Measurements from ENCODE around the gene PPFIA4. TPM values are rescaled to one million over a fixed set of nuclear protein-coding genes. Genes with fewer than 3 reads are reported as not detected.

The PPFIA4 gene
- total RNA-seq, 1 donor from 2014 or later = 4.9 TPM

- Mint-ChIP-seq H3K9me3 (no peaks in the 10 kb centered on the region), H3K4me3 (no peak overlapping the region), H3K4me1 (ENCODE audit: unreplicated experiment) (peaks cover 3% of the 10 kb centered on the region), H3K27me3 (peaks cover 46% of the 10 kb centered on the region), H3K27ac (no peak overlapping the region), H3K36me3 (peaks cover 3% of the 10 kb centered on the region)
- TF ChIP-seq CTCF (conservative IDR thresholded peaks at IDR 0.05) = no peak
- no peak for DNase-seq (ENCODE audit: extremely low spot score, unreplicated experiment)
These were observed 7.0 kb downstream of the PPFIA4 start for GRCh38 chr1:203033287-203033686.

- Mint-ChIP-seq H3K27ac (no peak overlapping the region), H3K36me3 (no peaks in the 10 kb centered on the region), H3K9me3 (no peaks in the 10 kb centered on the region), H3K4me3 (no peak overlapping the region), H3K4me1 (ENCODE audit: unreplicated experiment) (no peaks in the 10 kb centered on the region), H3K27me3 (peaks cover 41% of the 10 kb centered on the region)
- no peak for DNase-seq (ENCODE audit: extremely low spot score, unreplicated experiment)
- no peak for TF ChIP-seq CTCF (conservative IDR thresholded peaks at IDR 0.05)
These were observed 7.6 kb downstream of the PPFIA4 start for GRCh38 chr1:203033917-203034316.

- Mint-ChIP-seq H3K4me3 (no peak overlapping the region), H3K4me1 (ENCODE audit: unreplicated experiment) (peaks cover 5% of the 10 kb centered on the region), H3K36me3 (no peaks in the 10 kb centered on the region), H3K9me3 (no peaks in the 10 kb centered on the region), H3K27me3 (peaks cover 42% of the 10 kb centered on the region), H3K27ac (no peak overlapping the region)
- no peak for TF ChIP-seq CTCF (conservative IDR thresholded peaks at IDR 0.05)
- no peak for DNase-seq (ENCODE audit: extremely low spot score, unreplicated experiment)
These were observed 8.3 kb downstream of the PPFIA4 start for GRCh38 chr1:203034422-203035110.

- H3K4me1 Mint-ChIP-seq (ENCODE audit: unreplicated experiment) = peaks cover 8% of the 10 kb centered on the region
- H3K9me3 Mint-ChIP-seq = no peaks in the 10 kb centered on the region
- H3K27ac Mint-ChIP-seq = no peak overlapping the region
- no peak for DNase-seq (ENCODE audit: extremely low spot score, unreplicated experiment)
- H3K36me3 Mint-ChIP-seq = no peaks in the 10 kb centered on the region
- no peak overlapping the region for H3K4me3 Mint-ChIP-seq
- TF ChIP-seq CTCF (conservative IDR thresholded peaks at IDR 0.05) = no peak
- peaks cover 37% of the 10 kb centered on the region for H3K27me3 Mint-ChIP-seq
These were observed 9.1 kb downstream of the PPFIA4 start for GRCh38 chr1:203035111-203036000.

- Mint-ChIP-seq H3K27ac (no peak overlapping the region), H3K27me3 (peaks cover 35% of the 10 kb centered on the region), H3K9me3 (no peaks in the 10 kb centered on the region), H3K4me1 (ENCODE audit: unreplicated experiment) (peaks cover 15% of the 10 kb centered on the region), H3K4me3 (no peak overlapping the region), H3K36me3 (no peaks in the 10 kb centered on the region)
- TF ChIP-seq CTCF (conservative IDR thresholded peaks at IDR 0.05) = no peak
- DNase-seq (ENCODE audit: extremely low spot score, unreplicated experiment) = no peak
These were observed 9.8 kb downstream of the PPFIA4 start for GRCh38 chr1:203036135-203036534.
